ENCODE results near the gene PDGFD. TPM values are rescaled to one million over a fixed set of nuclear protein-coding genes. Genes with fewer than 3 reads are reported as not detected.

The PDGFD gene
- polyA plus RNA-seq, 1 donor: 18.1 TPM

DNA sequence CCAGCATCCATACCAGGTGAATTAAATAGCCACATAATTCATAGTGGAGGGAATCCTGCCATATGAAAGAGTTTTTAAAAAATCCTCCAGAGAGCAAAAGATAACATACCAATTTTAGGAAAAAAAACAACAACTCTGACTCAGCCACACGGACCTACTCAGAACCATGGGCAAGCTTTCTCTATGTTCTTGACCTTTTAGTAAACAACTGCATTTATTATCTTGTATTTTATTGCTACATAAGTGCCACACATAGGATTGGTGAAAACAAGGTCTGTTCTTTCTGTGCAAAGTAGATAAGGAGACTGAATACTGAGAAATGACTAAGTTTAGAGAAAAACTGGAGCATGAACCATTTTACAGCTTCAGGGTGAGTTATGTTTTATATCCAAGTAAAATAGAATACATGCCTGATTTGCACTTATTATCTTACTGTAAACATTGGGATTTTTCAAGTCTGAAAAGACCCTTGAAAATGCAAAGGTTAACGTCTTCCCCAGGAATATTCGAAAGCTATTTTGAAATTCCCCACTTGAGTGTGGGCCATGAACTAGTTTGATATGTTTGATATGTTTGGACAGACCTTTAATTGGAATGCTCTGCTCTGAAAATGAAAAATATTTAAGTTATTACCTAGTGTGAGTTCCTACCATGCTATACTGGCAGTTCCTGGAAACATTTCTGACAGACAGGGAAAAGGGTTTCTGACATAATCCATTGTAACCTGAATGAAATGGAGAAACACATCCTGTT is 217.0 kb downstream of the PDGFD start:
- 71% methylated on average over 1 of the region's 3 CpGs for WGBS (ENCODE audit: insufficient coverage, low lambda C conversion rate)
- peak overlapping the region; percentile 55 for H3K27ac ChIP-seq (ENCODE audit: low read length)

DNA sequence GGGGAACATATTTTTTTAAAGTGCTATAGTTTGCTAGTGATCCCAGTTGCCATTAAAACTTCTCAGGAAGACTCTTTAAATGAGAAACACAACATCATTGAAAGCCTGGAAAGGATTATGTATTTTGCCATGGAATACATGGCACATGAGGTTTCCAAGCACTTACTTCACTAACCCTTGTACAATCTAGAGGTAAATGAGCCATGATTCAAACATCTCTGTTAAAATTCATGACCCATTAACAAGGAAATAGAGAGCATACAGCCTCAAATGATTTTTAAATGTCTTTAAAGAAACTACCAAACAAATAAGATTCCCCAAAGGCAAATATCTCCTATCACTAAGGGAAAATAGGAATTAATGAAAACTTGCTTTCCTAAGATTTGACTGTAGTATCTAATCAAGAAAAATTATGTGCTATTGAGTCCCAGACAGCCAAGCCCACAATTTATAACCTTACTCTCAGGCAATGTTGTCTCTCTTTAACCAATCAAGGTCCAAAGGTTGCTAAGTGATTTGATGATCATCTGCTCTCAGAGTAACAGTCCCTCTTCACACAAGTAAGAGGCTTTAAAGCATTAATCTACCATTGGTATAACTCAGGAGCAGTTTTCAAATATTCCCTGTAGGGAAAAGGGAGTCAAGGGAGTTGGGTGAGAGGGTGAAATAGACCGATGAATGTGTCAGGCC is 219.6 kb downstream of the PDGFD start:
- peak; percentile 53 to 85 for DNase-seq
- Histone ChIP-seq H3K9me3 (ENCODE audit: control insufficient read depth, low read depth, low read length) (no peaks in the 10 kb centered on the region), H3K27ac (ENCODE audit: low read length) (peak overlapping the region; percentile 55), H3K4me3 (ENCODE audit: low read length) (no peak overlapping the region), H3K36me3 (ENCODE audit: control insufficient read depth, insufficient read depth, low read length) (no peaks in the 10 kb centered on the region), H3K27me3 (ENCODE audit: control insufficient read depth, insufficient read depth, low read length) (no peaks in the 10 kb centered on the region), H3K4me1 (ENCODE audit: control insufficient read depth, insufficient read depth, low read length) (peaks cover 38% of the 10 kb centered on the region)
- WGBS (ENCODE audit: insufficient coverage, low lambda C conversion rate): 80% methylated on average over 1 of the region's 1 CpG

More for the DNA sequence above, 217.0 kb downstream of the PDGFD start:
- DNase-seq: no peak
- Histone ChIP-seq H3K4me3 (ENCODE audit: low read length) (no peak overlapping the region), H3K9me3 (ENCODE audit: control insufficient read depth, low read depth, low read length) (no peaks in the 10 kb centered on the region), H3K36me3 (ENCODE audit: control insufficient read depth, insufficient read depth, low read length) (no peaks in the 10 kb centered on the region), H3K27me3 (ENCODE audit: control insufficient read depth, insufficient read depth, low read length) (no peaks in the 10 kb centered on the region), H3K4me1 (ENCODE audit: control insufficient read depth, insufficient read depth, low read length) (peaks cover 38% of the 10 kb centered on the region)

DNA sequence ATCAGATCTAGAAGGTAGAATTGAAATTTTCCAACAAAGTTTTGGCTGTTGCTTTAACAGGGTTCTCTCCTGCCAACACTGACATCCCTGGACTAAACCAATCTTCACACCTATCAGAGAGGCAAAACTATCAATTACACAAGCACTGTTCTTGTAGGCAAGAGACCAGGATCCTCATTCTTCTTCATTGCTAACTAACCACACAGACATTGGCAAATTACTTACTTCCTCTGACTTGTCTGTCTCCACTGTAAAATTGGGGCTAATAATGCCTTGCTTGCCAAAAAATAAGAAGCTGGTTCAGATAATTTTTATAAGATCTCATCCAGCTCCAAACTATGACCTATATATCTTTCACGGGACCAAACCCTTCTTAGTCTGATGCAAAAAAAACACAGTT is 221.3 kb downstream of the PDGFD start:
- Histone ChIP-seq H3K36me3 (ENCODE audit: control insufficient read depth, insufficient read depth, low read length) (no peaks in the 10 kb centered on the region), H3K9me3 (ENCODE audit: control insufficient read depth, low read depth, low read length) (no peaks in the 10 kb centered on the region), H3K27me3 (ENCODE audit: control insufficient read depth, insufficient read depth, low read length) (no peaks in the 10 kb centered on the region), H3K4me1 (ENCODE audit: control insufficient read depth, insufficient read depth, low read length) (peaks cover 31% of the 10 kb centered on the region), H3K4me3 (ENCODE audit: low read length) (no peak overlapping the region), H3K27ac (ENCODE audit: low read length) (no peak overlapping the region)
- WGBS (ENCODE audit: insufficient coverage, low lambda C conversion rate): no CpG with 5 or more reads among the region's 1 CpG
- DNase-seq: no peak

DNA sequence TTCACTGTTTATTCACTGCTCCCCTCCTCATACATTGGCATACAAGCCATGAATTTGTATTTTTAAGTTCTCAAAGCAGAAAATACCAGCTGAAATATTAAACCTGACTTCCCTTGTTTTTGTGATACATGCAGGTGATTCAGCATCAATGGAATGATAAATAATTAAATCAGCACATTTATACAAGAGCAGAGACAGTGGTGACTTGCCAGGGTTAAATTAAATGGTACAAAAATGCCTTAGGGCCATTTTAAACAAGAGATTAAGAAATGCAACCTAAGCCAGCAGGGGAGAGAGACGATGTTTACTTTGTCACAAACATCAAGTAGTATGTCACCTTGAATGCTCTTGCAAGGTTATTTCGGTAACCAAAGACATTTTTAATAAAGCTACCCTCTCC is 223.4 kb downstream of the PDGFD start:
- no CpG with 5 or more reads among the region's 2 CpGs for WGBS (ENCODE audit: insufficient coverage, low lambda C conversion rate)
- no peak for DNase-seq
- H3K9me3 ChIP-seq (ENCODE audit: control insufficient read depth, low read depth, low read length): no peaks in the 10 kb centered on the region

DNA sequence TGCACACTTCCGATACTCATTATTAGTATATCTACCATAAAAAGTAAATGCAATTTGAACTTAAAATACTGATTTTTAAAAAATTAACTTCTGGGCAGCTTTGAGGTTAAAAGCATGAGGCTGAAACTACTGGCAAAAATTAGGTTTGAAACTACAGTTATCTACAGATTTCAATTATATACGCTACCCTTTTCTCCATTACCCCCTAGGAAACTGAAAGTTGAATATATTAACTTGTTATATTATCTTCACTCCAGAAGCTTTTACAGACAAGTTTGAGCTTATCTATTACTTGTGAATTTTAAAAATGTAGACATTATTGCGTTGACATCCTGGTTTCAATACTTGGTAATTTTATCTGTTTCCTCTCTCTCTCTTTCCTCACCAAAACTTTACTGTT is 224.3 kb downstream of the PDGFD start:
- no peaks in the 10 kb centered on the region for H3K36me3 ChIP-seq (ENCODE audit: control insufficient read depth, insufficient read depth, low read length)
- no peaks in the 10 kb centered on the region for H3K9me3 ChIP-seq (ENCODE audit: control insufficient read depth, low read depth, low read length)
- H3K27ac ChIP-seq (ENCODE audit: low read length): no peak overlapping the region
- H3K4me1 ChIP-seq (ENCODE audit: control insufficient read depth, insufficient read depth, low read length): peaks cover 4% of the 10 kb centered on the region
- DNase-seq: no peak
- no peak overlapping the region for H3K4me3 ChIP-seq (ENCODE audit: low read length)
- no peaks in the 10 kb centered on the region for H3K27me3 ChIP-seq (ENCODE audit: control insufficient read depth, insufficient read depth, low read length)
- WGBS (ENCODE audit: insufficient coverage, low lambda C conversion rate): 100% methylated on average over 1 of the region's 3 CpGs

More for the DNA sequence above, 223.4 kb downstream of the PDGFD start:
- Histone ChIP-seq H3K4me1 (ENCODE audit: control insufficient read depth, insufficient read depth, low read length) (peaks cover 13% of the 10 kb centered on the region), H3K27me3 (ENCODE audit: control insufficient read depth, insufficient read depth, low read length) (no peaks in the 10 kb centered on the region), H3K4me3 (ENCODE audit: low read length) (no peak overlapping the region), H3K27ac (ENCODE audit: low read length) (no peak overlapping the region), H3K36me3 (ENCODE audit: control insufficient read depth, insufficient read depth, low read length) (no peaks in the 10 kb centered on the region)

DNA sequence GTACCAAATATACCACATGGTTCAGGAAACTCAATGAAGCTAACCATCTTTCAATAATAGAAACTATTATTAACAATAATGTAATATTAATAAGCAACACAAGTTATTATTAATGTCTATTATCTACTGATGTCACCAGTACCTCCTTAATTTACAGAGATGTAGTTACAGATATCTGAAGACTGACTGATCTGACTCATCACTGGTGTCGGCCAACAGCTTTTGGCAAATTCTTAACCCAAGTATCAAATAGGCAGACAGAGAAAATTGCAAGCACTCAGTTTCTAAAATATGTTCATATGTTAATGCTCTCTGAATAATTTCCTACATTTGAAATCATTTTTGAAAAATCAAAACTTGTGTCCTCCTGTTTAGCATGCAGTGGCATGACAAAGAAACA is 227.9 kb downstream of the PDGFD start:
- no peaks in the 10 kb centered on the region for H3K36me3 ChIP-seq (ENCODE audit: control insufficient read depth, insufficient read depth, low read length)
- no peaks in the 10 kb centered on the region for H3K27me3 ChIP-seq (ENCODE audit: control insufficient read depth, insufficient read depth, low read length)
- no peaks in the 10 kb centered on the region for H3K4me1 ChIP-seq (ENCODE audit: control insufficient read depth, insufficient read depth, low read length)
- H3K9me3 ChIP-seq (ENCODE audit: control insufficient read depth, low read depth, low read length): no peaks in the 10 kb centered on the region
- no CpG with 5 or more reads among the region's 1 CpG for whole genome bisulfite sequencing (ENCODE audit: insufficient coverage, low lambda C conversion rate)
- no peak overlapping the region for H3K4me3 ChIP-seq (ENCODE audit: low read length)
- DNase-seq: no peak
- H3K27ac ChIP-seq (ENCODE audit: low read length): no peak overlapping the region

DNA sequence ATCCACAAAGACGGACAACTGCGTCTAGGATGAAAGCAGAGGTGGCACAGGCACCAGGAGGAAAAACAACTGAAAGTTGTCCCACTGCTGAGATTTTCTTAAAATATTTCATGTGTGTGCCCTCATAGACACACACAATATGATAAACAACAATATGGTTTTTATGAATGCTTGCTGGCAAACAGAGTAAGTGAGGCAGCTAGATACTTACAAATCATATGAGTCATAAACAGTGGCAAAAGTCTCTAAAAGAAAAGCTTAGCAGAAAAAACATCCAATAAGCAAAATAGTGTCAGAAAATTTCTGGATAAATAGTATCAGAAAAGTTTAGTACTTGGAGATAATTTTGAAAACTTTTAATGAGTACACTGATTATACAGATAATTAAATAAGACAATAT is 228.7 kb downstream of the PDGFD start:
- Histone ChIP-seq H3K9me3 (ENCODE audit: control insufficient read depth, low read depth, low read length) (no peaks in the 10 kb centered on the region), H3K4me1 (ENCODE audit: control insufficient read depth, insufficient read depth, low read length) (peaks cover 4% of the 10 kb centered on the region), H3K27me3 (ENCODE audit: control insufficient read depth, insufficient read depth, low read length) (no peaks in the 10 kb centered on the region), H3K27ac (ENCODE audit: low read length) (no peak overlapping the region), H3K4me3 (ENCODE audit: low read length) (no peak overlapping the region), H3K36me3 (ENCODE audit: control insufficient read depth, insufficient read depth, low read length) (no peaks in the 10 kb centered on the region)
- WGBS (ENCODE audit: insufficient coverage, low lambda C conversion rate): no CpG with 5 or more reads among the region's 2 CpGs
- no peak for DNase-seq

DNA sequence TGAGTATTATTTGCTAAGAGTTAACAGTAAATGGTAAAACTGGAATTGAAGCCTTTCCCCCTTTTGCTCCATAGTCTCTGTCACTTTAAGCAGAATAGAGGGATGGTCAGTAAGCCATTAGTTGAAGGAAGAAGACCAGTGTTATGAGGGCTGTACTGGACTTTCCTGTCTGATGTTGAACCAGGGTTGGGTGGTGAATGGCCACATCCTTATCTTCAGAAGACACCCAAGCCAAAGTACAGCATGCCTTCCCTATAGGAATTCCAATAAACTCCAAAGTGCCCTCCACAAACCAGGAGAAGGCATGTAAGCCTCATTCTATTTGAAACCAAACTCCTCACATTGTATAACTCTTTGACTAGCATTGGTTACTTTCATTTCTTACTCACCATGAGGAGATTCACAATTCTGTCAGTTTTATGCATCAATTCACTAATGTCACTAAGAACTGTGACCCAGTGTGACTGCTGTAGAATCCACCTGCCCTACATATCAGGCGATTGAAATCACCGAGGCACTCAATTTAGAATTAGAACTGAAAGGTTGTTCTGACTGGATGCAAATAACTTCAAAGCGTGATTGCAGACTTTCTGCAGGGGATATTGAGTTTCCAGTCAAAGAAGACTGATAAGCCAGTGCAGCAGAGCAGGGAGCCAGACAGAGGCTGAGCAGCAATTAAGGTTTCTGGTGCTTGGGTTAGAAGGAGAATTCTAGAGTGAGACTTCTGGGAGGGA is 234.6 kb downstream of the PDGFD start:
- Histone ChIP-seq H3K27ac (ENCODE audit: low read length) (peak overlapping the region; percentile 30), H3K9me3 (ENCODE audit: control insufficient read depth, low read depth, low read length) (no peaks in the 10 kb centered on the region), H3K4me3 (ENCODE audit: low read length) (no peak overlapping the region), H3K4me1 (ENCODE audit: control insufficient read depth, insufficient read depth, low read length) (peaks cover 16% of the 10 kb centered on the region), H3K36me3 (ENCODE audit: control insufficient read depth, insufficient read depth, low read length) (no peaks in the 10 kb centered on the region), H3K27me3 (ENCODE audit: control insufficient read depth, insufficient read depth, low read length) (no peaks in the 10 kb centered on the region)
- peak; percentile 45 to 69 for DNase-seq
- WGBS (ENCODE audit: insufficient coverage, low lambda C conversion rate): 18% methylated on average over 2 of the region's 3 CpGs

DNA sequence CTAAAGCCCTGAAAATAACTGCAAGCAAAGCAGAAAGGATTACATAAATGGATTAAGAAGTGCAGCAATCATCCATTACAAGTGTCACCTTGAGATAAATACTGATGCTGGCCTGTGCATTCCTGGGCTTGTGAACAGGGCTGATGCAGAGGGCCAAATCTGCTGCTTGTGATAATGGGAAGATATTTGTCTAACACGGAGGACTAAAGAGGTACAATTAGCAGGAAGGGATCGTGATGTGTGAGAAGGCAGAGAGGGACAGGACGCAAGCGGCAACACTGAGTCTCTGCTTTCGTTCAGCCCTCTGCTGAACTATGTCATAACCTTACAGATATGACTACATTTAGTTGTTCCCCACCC is 235.2 kb downstream of the PDGFD start:
- no peak overlapping the region for H3K4me3 ChIP-seq (ENCODE audit: low read length)
- peaks cover 16% of the 10 kb centered on the region for H3K4me1 ChIP-seq (ENCODE audit: control insufficient read depth, insufficient read depth, low read length)
- peak overlapping the region; percentile 30 for H3K27ac ChIP-seq (ENCODE audit: low read length)
- H3K36me3 ChIP-seq (ENCODE audit: control insufficient read depth, insufficient read depth, low read length): no peaks in the 10 kb centered on the region
- H3K27me3 ChIP-seq (ENCODE audit: control insufficient read depth, insufficient read depth, low read length): no peaks in the 10 kb centered on the region
- 77% methylated on average over 3 of the region's 5 CpGs for WGBS (ENCODE audit: insufficient coverage, low lambda C conversion rate)
- H3K9me3 ChIP-seq (ENCODE audit: control insufficient read depth, low read depth, low read length): no peaks in the 10 kb centered on the region
- DNase-seq: peak in 1 of 2 donors; percentile 60

DNA sequence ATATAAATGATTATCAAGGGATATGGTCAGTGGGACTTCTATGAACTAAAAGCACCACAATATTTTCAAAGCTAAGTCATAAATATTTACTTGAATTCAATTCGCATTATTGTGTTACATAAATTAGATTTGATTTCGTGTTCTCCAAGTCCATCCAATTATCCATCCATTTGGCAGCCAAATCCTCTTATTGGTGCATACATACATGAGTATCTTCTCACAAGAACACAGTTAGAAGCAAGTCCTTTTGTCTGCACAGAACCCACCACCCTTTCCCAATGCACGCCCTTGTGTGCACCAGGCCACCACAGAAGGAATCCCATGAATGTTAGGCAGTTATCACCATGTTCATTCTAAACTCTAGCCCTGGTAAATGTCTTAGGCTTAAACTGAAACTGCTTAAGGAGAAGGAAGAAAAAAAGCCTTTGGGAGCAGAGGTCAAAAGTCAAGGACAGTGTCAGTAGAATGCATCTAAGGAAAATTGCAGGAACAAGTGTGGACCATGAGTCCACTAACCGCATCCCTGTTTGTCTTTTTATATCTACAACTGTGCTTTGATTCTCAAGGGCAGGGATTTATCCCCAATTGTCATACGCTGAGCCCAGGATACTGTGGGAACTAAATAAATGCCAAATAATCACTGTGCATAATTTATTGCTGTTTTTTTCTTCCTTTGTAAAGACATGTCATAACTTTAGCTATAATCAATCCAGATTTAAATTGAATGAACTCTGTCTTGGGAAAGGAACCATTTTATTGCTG is 235.7 kb downstream of the PDGFD start:
- Histone ChIP-seq H3K4me1 (ENCODE audit: control insufficient read depth, insufficient read depth, low read length) (peaks cover 16% of the 10 kb centered on the region), H3K27ac (ENCODE audit: low read length) (peak overlapping the region; percentile 30), H3K27me3 (ENCODE audit: control insufficient read depth, insufficient read depth, low read length) (no peaks in the 10 kb centered on the region), H3K4me3 (ENCODE audit: low read length) (no peak overlapping the region), H3K9me3 (ENCODE audit: control insufficient read depth, low read depth, low read length) (no peaks in the 10 kb centered on the region), H3K36me3 (ENCODE audit: control insufficient read depth, insufficient read depth, low read length) (no peaks in the 10 kb centered on the region)
- WGBS (ENCODE audit: insufficient coverage, low lambda C conversion rate): 100% methylated on average over 2 of the region's 5 CpGs
- DNase-seq: peak in 1 of 2 donors; percentile 46

Measured in large intestine (tissue), 3 donors.